Suppressor macrophage (primary cell): ENCODE data around the gene ATP8B2.
"Not testable (repeated sequence)": the region's sequence is repeated elsewhere in the genome, so short reads cannot be mapped to it uniquely, and the experiment has no call there.

ENCODE experiments used
- DNase-seq, 4 experiments: peaks; one replicate each; pipeline ENCODE4 v3.0.0-alpha.2; 2020 to 2022

ATP8B2 gene

DNA sequence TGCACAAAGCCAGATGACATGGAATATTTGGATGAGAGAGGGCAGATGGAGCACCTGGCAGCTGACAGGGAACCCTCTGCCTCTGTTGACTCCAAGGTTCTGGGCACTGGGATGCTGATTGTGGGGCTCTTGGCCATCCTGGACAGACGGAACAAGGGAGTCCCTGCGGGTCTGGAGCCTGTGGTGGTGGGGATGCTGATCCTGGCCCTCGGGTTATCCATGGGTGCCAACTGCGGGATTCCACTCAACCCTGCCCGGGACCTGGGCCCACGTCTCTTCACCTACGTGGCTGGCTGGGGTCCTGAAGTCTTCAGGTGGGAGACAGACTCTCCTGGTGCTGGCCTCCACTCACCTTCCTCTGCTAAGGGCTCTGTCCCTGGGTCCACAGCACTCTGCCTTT is 1.8 kb upstream of the ATP8B2 start:
- no peak for DNase-seq

GRCh38 chr1:154324241-154324640 is 1.1 kb upstream of the ATP8B2 start:
- no peak for DNase-seq

- peak; percentile 50 to 70 (median 64) for DNase-seq
Observed at GRCh38 chr1:154325583-154326545, 539 bp downstream of the ATP8B2 start.

GRCh38 chr1:154326546-154327465 is 1.5 kb downstream of the ATP8B2 start:
- no peak for DNase-seq

GRCh38 chr1:154327466-154328317 is 2.4 kb downstream of the ATP8B2 start:
- DNase-seq, result peak in 1 of 4 experiments; percentile 31

- DNase-seq, result peak; percentile 47 to 87 (median 72)
Observed at GRCh38 chr1:154328318-154329151, 3.2 kb downstream of the ATP8B2 start.

DNA sequence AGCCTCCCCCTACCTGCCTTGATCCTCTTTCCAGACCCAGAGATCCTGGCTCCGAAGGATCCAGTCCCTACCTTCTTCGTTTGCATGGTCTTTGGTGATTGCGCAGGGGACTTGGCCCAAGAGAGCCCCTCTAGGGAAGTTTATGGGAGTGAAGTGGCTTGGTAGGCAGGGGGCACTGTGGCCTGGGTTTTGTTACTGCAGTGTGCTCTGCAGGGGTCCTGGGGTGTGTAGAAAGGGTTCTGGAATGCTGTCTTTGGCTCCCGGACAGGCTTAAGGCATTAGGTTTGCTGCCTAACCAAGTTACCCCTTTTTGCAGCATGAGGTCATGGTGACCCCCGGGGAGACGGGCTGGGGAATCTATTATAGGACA is 3.8 kb downstream of the ATP8B2 start:
- no peak for DNase-seq

DNA sequence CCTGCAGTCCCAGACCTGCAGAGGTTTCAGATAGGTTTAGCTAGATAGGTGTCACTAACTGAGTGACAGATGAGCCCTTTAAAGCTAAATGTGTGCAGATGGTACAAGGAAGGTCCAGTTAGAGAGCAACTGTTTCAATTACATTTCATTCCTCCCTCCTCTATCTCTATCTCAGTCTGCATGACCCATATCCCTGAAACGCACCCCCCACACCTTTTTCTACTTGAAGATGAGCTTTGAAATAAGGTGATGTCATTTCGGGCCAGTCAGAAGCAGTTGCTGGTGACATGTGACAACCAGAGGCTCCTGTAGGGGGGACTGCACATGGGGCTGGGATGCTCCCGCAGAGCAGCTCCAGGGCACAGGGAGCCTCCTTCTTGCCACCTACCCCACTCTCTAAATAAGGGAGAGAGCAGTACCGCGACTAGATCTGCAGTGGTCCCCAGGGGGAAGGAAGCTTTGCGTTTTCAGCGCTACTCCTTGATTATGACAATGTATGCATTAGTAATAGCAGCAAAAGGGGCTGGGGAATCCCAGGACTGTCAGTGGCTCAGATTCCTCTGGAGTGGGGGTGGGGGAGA is 4.3 kb downstream of the ATP8B2 start:
- DNase-seq, result no peak

DNA sequence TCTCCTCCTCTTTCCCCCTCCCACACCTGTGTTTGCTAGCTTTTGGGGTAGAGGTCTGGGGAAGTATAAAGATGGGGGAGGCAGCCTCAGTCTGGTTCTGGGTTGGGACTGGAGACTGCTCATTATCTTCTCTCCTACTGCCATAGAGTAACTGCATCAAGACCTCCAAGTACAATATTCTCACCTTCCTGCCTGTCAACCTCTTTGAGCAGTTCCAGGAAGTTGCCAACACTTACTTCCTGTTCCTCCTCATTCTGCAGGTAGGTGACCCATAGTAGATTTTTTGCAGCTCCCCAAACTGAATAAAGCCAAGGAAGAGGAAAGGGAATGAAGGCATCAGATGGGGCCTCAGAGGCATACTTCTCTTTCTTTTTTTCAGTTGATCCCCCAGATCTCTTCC is 5.3 kb downstream of the ATP8B2 start:
- DNase-seq, result no peak

DNA sequence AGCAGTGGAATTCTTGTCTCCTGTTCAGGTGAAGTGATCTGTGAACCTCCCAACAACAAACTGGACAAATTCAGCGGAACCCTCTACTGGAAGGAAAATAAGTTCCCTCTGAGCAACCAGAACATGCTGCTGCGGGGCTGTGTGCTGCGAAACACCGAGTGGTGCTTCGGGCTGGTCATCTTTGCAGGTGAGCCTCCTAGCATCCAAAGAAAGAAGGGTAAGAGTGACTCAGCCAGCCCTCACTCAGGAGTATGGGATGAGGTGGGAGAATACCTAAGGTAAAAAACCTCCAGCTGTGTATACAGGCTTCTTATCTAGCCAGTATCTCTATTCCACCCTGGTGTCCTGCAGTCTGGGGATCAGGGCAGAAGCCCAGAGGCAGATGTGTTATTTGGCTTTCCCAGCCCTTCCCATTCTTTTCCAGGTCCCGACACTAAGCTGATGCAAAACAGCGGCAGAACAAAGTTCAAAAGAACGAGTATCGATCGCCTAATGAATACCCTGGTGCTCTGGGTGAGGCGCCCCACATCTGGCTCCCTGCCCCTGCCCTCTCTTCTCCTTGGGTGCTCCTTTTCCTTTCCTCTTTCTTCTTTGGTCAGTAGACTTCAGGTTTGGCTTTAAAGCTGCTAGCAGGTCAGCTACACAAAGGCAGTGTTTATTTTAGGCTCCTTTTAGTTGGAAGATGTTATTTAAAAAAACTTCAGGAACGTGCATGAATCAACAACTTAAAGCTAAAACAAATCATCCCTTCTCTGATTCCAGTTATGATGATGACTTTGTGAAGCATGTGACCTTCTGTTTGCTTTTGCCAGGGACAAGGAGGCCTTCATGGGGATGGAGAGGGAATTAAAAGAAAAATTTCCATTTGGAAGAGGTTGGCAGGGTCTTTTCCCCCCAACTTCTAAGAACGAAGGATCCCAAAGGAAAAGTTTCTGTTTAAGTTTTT is 9.0 kb downstream of the ATP8B2 start:
- DNase-seq, result no peak

GRCh38 chr1:154335025-154335714 is 9.8 kb downstream of the ATP8B2 start:
- peak; percentile 95 to 97 (median 96) for DNase-seq

GRCh38 chr1:154337253-154337894 is 12.0 kb downstream of the ATP8B2 start:
- DNase-seq, result no peak

- DNase-seq, result no peak
Observed at GRCh38 chr1:154338875-154339274, 13.6 kb downstream of the ATP8B2 start.

GRCh38 chr1:154341366-154341765 is 16.0 kb downstream of the ATP8B2 start:
- not testable (repeated sequence) for DNase-seq

DNA sequence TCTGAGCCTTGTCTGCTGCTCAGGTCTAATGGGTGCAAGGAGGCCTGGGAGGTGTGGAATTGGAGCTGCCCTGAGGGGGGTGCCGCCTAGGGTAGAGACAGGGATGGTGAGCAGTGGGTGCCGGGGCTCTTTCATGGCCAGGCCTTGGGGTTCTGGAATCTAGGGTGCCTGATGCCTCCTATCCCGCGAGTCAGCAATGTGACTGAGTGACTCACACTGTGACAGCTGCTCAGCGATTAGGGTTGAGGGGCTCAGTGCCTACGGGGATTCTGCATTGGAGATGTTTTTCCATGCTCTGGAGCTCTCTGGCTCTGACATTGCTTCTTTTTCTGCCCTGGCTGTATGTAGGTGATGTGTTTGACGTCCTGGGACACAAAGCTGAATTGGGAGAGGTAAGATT is 16.8 kb downstream of the ATP8B2 start:
- no peak for DNase-seq

- peak in 3 of 4 experiments; percentile 26 to 64 (median 59) for DNase-seq
Observed at GRCh38 chr1:154342836-154343472, 17.6 kb downstream of the ATP8B2 start.

DNA sequence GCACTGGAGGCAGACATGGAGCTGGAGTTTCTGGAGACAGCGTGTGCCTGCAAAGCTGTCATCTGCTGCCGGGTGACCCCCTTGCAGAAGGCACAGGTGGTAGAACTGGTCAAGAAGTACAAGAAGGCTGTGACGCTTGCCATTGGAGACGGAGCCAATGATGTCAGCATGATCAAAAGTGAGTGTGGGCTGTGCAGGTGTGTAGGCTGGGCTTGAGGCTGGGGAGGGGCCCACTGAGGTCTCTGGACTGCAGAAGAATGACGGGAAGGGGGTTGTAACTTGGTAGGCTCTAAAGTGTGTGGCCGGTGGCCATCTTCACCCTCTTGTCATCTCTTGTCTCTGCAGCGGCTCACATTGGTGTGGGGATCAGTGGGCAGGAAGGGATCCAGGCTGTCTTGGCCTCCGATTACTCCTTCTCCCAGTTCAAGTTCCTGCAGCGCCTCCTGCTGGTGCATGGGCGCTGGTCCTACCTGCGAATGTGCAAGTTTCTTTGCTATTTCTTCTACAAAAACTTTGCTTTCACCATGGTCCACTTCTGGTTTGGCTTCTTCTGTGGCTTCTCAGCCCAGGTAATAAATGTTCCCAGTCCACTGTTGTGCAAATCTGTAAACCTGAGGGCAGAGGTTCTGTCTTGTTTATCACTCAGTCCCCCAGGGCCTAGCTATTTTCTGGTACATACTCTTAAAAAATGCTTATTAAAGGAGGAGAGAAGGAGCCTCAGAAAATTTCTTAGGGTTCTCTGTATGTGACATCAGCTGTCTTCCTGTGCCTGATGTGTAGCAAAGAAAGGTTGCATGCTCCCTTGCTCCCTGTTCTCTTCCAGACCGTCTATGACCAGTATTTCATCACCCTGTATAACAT is 19.9 kb downstream of the ATP8B2 start:
- peak; percentile 51 to 76 (median 56) for DNase-seq
